ENCODE results near the gene CLPTM1L.
A peak's percentile ranks its signal among the peaks of the same experiment; 100 is the strongest.

CLPTM1L gene

GRCh38 chr5:1325191-1325741 is 19.6 kb downstream of the CLPTM1L start:
- peak; percentile 15 for DNase-seq

- peak; percentile 5 for DNase-seq
These were observed 20.1 kb downstream of the CLPTM1L start for GRCh38 chr5:1324719-1325190.

GRCh38 chr5:1324301-1324700 is 20.6 kb downstream of the CLPTM1L start:
- DNase-seq, result peak; percentile 16

GRCh38 chr5:1323803-1324173 is 21.1 kb downstream of the CLPTM1L start:
- peak; percentile 11 for DNase-seq

GRCh38 chr5:1322955-1323802 is 21.7 kb downstream of the CLPTM1L start:
- peak; percentile 12 for DNase-seq

- DNase-seq, result peak; percentile 32
These were observed 22.6 kb downstream of the CLPTM1L start for GRCh38 chr5:1322036-1322900.

GRCh38 chr5:1321576-1321975 is 23.3 kb downstream of the CLPTM1L start:
- peak; percentile 32 for DNase-seq

GRCh38 chr5:1320436-1321344 is 24.2 kb downstream of the CLPTM1L start:
- DNase-seq, result peak; percentile 18

GRCh38 chr5:1319436-1320256 is 25.3 kb downstream of the CLPTM1L start:
- DNase-seq, result peak; percentile 40

GRCh38 chr5:1318659-1319251 is 26.1 kb downstream of the CLPTM1L start:
- DNase-seq, result peak; percentile 31

- DNase-seq, result peak; percentile 37
These were observed 26.9 kb downstream of the CLPTM1L start for GRCh38 chr5:1317921-1318565.

- peak; percentile 44 for DNase-seq
These were observed 28.1 kb downstream of the CLPTM1L start for GRCh38 chr5:1316588-1317340.

GRCh38 chr5:1315709-1316587 is 29.0 kb downstream of the CLPTM1L start:
- DNase-seq, result peak; percentile 46

GRCh38 chr5:1315018-1315708 is 29.7 kb downstream of the CLPTM1L start:
- no peak for DNase-seq

GRCh38 chr5:1314564-1314982 is 30.3 kb downstream of the CLPTM1L start:
- no peak for DNase-seq

GRCh38 chr5:1312993-1313833 is 31.7 kb downstream of the CLPTM1L start:
- DNase-seq, result peak; percentile 28

GRCh38 chr5:1312206-1312605 is 32.7 kb downstream of the CLPTM1L start:
- DNase-seq, result no peak

All from right forelimb (tissue), 1 donor.